Stimulated activated naive CD8-positive, alpha-beta T cell treated with anti-CD3 and anti-CD28 coated beads, Interleukin-15, amount 100 ng/mL, for 72 hours (primary cell): ENCODE results near the gene FAM241A.
"Not testable (repeated sequence)": the region's sequence is repeated elsewhere in the genome, so short reads cannot be mapped to it uniquely, and the experiment has no call there.

Source experiments
- ATAC-seq: fragments of 150-1000 bp; cut with Tn5 transposase; 2 replicates; pipeline ENCODE4 v1.10.0; 2021; ENCODE audit warnings: mild to moderate bottlenecking, moderate library complexity
- DNase-seq, 2 donors: peaks; one replicate each; pipeline ENCODE4 v3.0.0; 2021 to 2022
- H3K27ac Mint-ChIP-seq, 2 donors: one replicate each; pipeline ENCODE4 v1.8.0; 2022; ENCODE audit warnings: mild to moderate bottlenecking in 2 of 2, mixed read lengths in 2 of 2, moderate library complexity in 2 of 2
- H3K27me3 Mint-ChIP-seq: one replicate; pipeline ENCODE4 v1.8.0; 2022; ENCODE audit warnings: mixed read lengths
- H3K4me1 Mint-ChIP-seq: one replicate; pipeline ENCODE4 v1.8.0; 2022; ENCODE audit warnings: mild to moderate bottlenecking, mixed read lengths
- H3K4me3 Mint-ChIP-seq, 2 donors: one replicate each; pipeline ENCODE4 v1.8.0; 2022; ENCODE audit warnings: mild to moderate bottlenecking in 2 of 2, mixed read lengths in 2 of 2, moderate library complexity in 1 of 2
- H3K9me3 Mint-ChIP-seq, 2 donors: one replicate each; pipeline ENCODE4 v1.8.0; 2022; ENCODE audit warnings: mixed read lengths in 2 of 2

The FAM241A gene

DNA sequence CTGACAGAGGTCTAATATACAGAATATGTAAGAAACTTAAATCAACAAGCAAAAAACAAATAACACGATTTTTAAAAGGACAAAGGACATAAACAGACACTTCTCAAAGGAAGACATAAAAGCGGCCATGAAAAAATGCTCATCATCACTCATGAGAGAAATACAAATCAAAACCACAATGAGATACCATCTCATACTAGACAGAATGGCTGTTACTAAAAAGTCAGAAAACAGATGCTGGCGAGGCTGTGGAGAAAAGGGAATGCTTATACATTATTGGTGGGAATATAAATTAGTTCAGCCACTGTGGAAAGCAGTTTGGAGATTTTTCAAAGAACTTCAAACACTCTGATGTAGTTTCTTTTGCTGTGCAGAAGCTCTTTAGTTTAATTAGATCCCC is 33.5 kb downstream of the FAM241A start:
- not testable (repeated sequence) for H3K9me3 Mint-ChIP-seq, H3K4me3 Mint-ChIP-seq, H3K27ac Mint-ChIP-seq, ATAC-seq, H3K27me3 Mint-ChIP-seq, DNase-seq
- H3K4me1 Mint-ChIP-seq, result peaks cover 83% of the 10 kb centered on the region

DNA sequence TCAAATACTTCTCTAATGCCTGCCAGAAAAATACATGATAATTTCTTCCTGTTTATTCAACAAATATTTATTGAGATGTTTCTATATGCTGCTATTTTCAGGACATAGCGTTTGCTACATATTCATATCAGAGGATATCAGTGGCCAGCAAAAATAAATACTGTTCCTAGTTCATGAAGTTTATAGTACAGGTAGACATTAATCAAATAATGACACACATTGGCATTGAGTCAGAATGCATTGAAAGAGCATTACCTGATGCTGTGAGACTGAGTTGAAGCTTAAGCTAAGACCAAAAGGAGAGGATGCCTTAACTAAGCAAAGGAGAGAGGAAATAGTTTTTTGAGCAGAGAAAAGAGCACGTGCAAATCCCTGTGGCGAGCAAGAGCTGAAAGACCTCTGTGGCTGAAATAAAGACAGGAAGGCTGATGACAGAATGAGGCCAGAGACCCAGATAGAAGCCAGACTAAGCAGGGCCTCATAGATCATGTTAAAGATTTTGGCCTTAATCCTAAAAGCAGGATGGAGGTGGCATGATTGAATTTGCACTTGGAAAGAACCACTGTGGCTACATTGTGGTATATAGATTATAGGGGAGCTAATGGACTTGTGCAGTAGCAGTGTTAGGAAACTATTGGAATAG is 36.2 kb downstream of the FAM241A start:
- peaks cover 64% of the 10 kb centered on the region for H3K4me1 Mint-ChIP-seq
- no peaks in the 10 kb centered on the region for H3K27me3 Mint-ChIP-seq
- peak overlapping the region in 1 of 2 donors; percentile 14 for H3K4me3 Mint-ChIP-seq
- DNase-seq (no peak), ATAC-seq (peak; percentile 46)
- H3K9me3 Mint-ChIP-seq, result no peaks in the 10 kb centered on the region
- H3K27ac Mint-ChIP-seq, result no peak overlapping the region

GRCh38 chr4:112182604-112183003 is 37.4 kb downstream of the FAM241A start:
- ATAC-seq, result no peak
- no peak for DNase-seq
- Mint-ChIP-seq H3K4me1 (peaks cover 55% of the 10 kb centered on the region), H3K27ac (no peak overlapping the region), H3K4me3 (peak overlapping the region; percentile 8 to 27), H3K9me3 (no peaks in the 10 kb centered on the region), H3K27me3 (no peaks in the 10 kb centered on the region)

GRCh38 chr4:112183252-112183651 is 38.0 kb downstream of the FAM241A start:
- ATAC-seq (peak; percentile 81), DNase-seq (no peak)
- peak overlapping the region in 1 of 2 donors; percentile 57 for H3K27ac Mint-ChIP-seq
- H3K27me3 Mint-ChIP-seq, result no peaks in the 10 kb centered on the region
- no peaks in the 10 kb centered on the region for H3K9me3 Mint-ChIP-seq
- peak overlapping the region; percentile 38 to 65 for H3K4me3 Mint-ChIP-seq
- H3K4me1 Mint-ChIP-seq, result peaks cover 55% of the 10 kb centered on the region

- Mint-ChIP-seq H3K27ac (no peak overlapping the region), H3K27me3 (no peaks in the 10 kb centered on the region), H3K4me3 (peak overlapping the region in 1 of 2 donors; percentile 17), H3K9me3 (no peaks in the 10 kb centered on the region), H3K4me1 (peaks cover 49% of the 10 kb centered on the region)
- ATAC-seq (peak; percentile 80), DNase-seq (no peak)
These were observed 39.2 kb downstream of the FAM241A start for GRCh38 chr4:112184438-112184837.

- DNase-seq (no peak), ATAC-seq (no peak)
- peak overlapping the region in 1 of 2 donors; percentile 31 for H3K4me3 Mint-ChIP-seq
- H3K9me3 Mint-ChIP-seq, result no peaks in the 10 kb centered on the region
- H3K27me3 Mint-ChIP-seq, result no peaks in the 10 kb centered on the region
- H3K27ac Mint-ChIP-seq, result no peak overlapping the region
- peaks cover 48% of the 10 kb centered on the region for H3K4me1 Mint-ChIP-seq
These were observed 40.1 kb downstream of the FAM241A start for GRCh38 chr4:112185334-112185733.

- H3K4me3 Mint-ChIP-seq, result no peak overlapping the region
- H3K27me3 Mint-ChIP-seq, result no peaks in the 10 kb centered on the region
- H3K27ac Mint-ChIP-seq, result no peak overlapping the region
- H3K4me1 Mint-ChIP-seq, result peaks cover 41% of the 10 kb centered on the region
- ATAC-seq (no peak), DNase-seq (no peak)
- no peaks in the 10 kb centered on the region for H3K9me3 Mint-ChIP-seq
These were observed 40.8 kb downstream of the FAM241A start for GRCh38 chr4:112185740-112186670.

DNA sequence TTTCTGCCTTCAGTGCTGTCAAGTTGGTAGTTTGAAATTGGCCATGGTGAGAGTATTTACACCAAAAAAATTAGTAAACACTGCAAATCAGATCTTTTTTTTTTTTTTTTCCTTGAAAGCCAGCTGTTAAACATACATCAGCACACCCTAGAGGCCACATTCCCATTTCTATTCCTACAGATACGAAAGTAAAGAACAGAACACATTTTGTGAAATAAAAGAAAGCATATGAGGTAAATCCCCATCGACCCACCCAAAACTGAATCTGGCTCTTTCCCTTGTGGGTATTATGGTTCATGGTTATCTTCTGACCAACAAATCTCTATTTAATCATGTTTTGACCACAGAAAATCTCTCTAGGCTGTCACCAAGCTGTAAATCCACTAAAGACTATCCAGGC is 44.5 kb downstream of the FAM241A start:
- Mint-ChIP-seq H3K9me3 (no peaks in the 10 kb centered on the region), H3K27ac (no peak overlapping the region)
- ATAC-seq, result no peak

GRCh38 chr4:112190684-112191083 is 45.4 kb downstream of the FAM241A start:
- Mint-ChIP-seq H3K9me3 (no peaks in the 10 kb centered on the region), H3K27ac (no peak overlapping the region), H3K27me3 (no peaks in the 10 kb centered on the region), H3K4me1 (peaks cover 5% of the 10 kb centered on the region), H3K4me3 (no peak overlapping the region)
- ATAC-seq (no peak), DNase-seq (no peak)

More for the DNA sequence above, 44.5 kb downstream of the FAM241A start:
- no peak overlapping the region for H3K4me3 Mint-ChIP-seq
- H3K4me1 Mint-ChIP-seq, result peaks cover 12% of the 10 kb centered on the region
- DNase-seq, result no peak
- H3K27me3 Mint-ChIP-seq, result no peaks in the 10 kb centered on the region

DNA sequence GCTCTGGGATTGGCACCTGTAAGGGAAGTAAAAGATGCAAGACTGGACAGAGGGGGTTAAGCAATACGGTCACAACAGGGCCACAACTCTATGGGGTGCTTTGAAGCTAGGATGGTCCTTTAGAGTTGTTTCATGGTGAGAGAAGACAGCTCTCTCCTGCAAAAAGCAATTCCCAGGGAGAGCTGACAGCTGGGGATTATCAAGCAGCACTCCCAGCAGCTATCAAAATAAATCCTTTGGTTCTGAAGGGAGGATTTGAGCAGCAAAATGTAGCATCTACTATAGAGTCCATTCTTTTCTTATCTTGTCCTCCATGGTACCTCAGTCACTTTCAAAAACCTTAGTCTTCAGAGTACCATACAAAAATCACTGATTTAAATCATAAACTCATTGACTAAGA is 51.2 kb downstream of the FAM241A start:
- Mint-ChIP-seq H3K4me3 (no peak overlapping the region), H3K27me3 (no peaks in the 10 kb centered on the region), H3K4me1 (peaks cover 20% of the 10 kb centered on the region), H3K9me3 (no peaks in the 10 kb centered on the region), H3K27ac (no peak overlapping the region)
- ATAC-seq (no peak), DNase-seq (no peak)

DNA sequence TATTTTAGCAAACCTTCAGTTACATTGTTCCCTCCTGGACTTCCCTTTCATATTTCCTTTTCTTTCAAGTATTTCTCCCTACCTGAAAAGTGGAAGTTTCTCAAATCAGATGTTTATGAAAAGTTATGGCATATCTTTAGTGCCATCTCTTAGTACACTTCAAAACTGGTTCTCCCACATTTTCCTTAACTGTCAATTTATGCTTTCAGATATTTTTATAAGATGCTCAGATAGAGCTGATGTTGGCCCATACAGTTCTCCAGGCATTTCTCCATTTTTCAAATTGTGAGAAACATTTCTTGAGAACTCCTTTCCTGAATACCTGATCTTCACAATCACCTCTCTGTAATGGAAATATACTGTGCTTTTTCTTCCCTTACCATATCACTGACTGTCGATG is 53.8 kb downstream of the FAM241A start:
- no peaks in the 10 kb centered on the region for H3K27me3 Mint-ChIP-seq
- H3K4me3 Mint-ChIP-seq, result peak overlapping the region; percentile 3 to 60
- DNase-seq (no peak), ATAC-seq (peak; percentile 41)
- no peaks in the 10 kb centered on the region for H3K9me3 Mint-ChIP-seq
- H3K27ac Mint-ChIP-seq, result peak overlapping the region in 1 of 2 donors; percentile 54
- H3K4me1 Mint-ChIP-seq, result peaks cover 25% of the 10 kb centered on the region

DNA sequence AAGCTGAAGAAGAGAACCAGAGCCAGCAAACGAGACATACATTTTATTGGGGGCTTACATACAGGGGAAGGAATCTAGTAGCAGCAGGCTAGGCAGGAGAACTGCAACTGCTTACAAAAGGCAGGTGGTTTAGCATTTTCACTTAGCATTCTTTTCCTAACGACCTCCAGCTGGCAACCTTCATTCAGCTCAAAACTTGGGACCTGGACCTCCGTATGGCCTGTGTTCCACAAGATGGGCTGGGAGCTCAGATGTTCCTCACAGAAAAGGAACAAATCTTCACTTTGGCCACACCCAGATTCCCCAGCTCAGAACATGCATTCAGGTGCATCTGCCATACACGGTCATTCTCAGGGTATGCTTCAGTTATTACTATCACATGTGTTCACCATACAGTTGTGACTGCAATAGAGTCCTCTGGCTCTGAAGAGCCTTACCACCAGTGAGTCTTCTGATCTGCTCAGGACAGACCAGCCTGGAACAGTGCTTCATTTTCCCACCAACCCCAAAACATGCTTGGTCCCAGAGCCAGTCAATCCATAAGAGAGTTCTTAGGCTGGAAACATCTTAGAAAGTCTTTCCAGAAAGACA is 56.8 kb downstream of the FAM241A start:
- no peak for DNase-seq
- Mint-ChIP-seq H3K27me3 (no peaks in the 10 kb centered on the region), H3K4me1 (peaks cover 25% of the 10 kb centered on the region), H3K9me3 (no peaks in the 10 kb centered on the region), H3K27ac (no peak overlapping the region), H3K4me3 (no peak overlapping the region)
- ATAC-seq, result peak; percentile 31

DNA sequence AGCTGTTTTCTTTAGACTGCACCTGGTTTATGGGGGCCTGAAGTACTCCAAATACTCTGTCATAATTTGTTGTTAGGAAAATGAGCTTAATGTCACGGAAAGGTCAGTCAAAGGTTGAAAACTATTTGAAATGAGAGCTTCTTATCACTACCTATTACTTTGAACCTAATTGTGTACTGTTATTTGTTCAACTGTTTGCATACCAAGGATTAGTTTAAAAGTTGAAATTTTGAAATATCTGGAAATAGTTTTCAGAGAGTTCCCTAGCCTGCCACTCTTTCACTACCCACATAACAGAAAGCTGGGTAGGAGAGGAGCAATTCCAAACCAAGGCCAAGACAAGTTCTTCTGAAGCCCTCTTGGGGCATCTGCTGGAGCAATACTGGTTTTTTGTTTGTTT is 58.3 kb downstream of the FAM241A start:
- DNase-seq (no peak), ATAC-seq (no peak)
- Mint-ChIP-seq H3K27ac (no peak overlapping the region), H3K4me1 (peaks cover 25% of the 10 kb centered on the region), H3K9me3 (no peaks in the 10 kb centered on the region), H3K27me3 (no peaks in the 10 kb centered on the region), H3K4me3 (no peak overlapping the region)

- ATAC-seq, result no peak
- Mint-ChIP-seq H3K9me3 (no peaks in the 10 kb centered on the region), H3K4me1 (peaks cover 6% of the 10 kb centered on the region), H3K27me3 (no peaks in the 10 kb centered on the region), H3K27ac (no peak overlapping the region), H3K4me3 (no peak overlapping the region)
- DNase-seq, result no peak
These were observed 61.2 kb downstream of the FAM241A start for GRCh38 chr4:112206431-112206830.

DNA sequence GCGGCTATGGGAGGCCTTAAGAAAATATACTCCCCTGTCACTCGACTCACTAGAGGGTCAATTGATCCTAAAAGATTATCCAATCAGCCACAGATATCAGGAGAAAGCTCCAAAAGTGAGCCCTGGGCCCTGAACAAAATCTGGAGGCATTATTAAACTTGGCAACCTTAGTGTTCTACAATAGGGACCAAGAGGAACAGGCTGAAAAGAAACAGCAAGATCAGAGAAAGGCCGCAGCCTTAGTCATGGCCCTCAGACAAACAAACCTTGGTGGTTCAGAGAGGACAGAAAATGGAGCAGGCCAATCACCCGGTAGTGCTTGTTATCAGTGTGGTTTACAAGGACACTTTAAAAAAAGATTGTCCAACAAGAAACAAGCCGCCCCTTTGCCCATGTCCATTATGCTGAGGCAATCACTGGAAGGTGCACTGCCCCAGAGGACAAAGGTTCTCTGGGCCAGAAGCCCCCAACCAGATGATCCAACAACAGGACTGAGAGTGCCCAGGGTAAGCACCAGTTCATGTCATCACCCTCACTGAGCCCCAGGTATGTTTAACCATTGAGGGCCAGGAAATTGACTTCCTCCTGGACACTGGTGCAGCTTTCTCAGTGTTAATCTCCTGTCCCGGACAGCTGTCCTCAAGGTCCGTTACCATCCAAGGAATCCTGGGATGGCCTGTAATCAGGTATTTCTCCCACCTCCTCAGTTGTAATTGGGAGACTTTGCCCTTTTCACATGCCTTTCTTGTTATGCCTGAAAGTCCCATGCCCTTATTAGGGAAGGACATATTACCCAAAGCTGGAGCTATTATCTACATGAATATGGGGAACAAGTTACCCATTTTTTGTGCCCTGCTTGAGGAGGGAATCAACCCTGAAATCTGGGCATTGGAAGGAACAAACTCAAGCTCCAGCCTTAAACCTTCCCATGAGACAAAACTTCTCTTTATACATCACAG is 63.2 kb downstream of the FAM241A start:
- not testable (repeated sequence) for DNase-seq, H3K9me3 Mint-ChIP-seq, H3K27ac Mint-ChIP-seq, H3K27me3 Mint-ChIP-seq, H3K4me3 Mint-ChIP-seq, ATAC-seq, H3K4me1 Mint-ChIP-seq
